Measurements from ENCODE around the gene RPS6KB1. TPM values are rescaled to one million over a fixed set of nuclear protein-coding genes. Genes with fewer than 3 reads are reported as not detected.

RPS6KB1 gene
- total and polyA plus RNA-seq, 9 of the 15 experiments (the other 6 are each of a cell fraction or from before 2014, with no cell fraction given) = 8.8 to 60.7 (median 35.1) TPM

DNA sequence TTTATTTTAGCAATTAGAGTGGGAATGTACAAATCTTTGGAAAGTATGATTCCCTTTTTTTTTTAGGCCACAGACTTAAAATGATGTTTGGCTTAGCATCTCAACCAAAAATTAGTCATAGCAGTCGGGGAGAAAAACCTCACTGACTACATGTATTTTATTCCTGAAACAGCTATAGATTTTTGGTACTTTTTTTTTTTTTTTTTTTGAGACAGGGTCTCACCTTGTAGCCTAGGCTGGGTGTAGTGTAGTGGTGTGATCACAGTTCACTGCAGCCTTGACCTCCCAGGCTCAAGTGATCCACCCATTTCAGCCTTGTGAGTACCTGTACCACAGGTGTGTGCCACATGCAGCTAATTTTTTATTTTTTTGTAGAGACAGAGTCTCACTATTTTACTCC is 48.2 kb downstream of the RPS6KB1 start:
- no peaks in the 10 kb centered on the region for H3K9me3 ChIP-seq (replicated peaks; ENCODE audit: control insufficient read depth, insufficient read depth, low read depth, low read length)
- in situ Hi-C loops (cut with MboI) (no loop called here), intact Hi-C loops (cut with micrococcal nuclease) (no loop called here)
- no peaks in the 10 kb centered on the region for H4K20me1 ChIP-seq (replicated peaks; ENCODE audit: control insufficient read depth, insufficient read depth, low read length)
- H2AFZ ChIP-seq (ENCODE audit: low read depth, low read length) = no peak overlapping the region
- BruUV-seq (replicated peaks) = no TSS peak
- H3K4me2 ChIP-seq (ENCODE audit: insufficient read depth, low read length) = no peak overlapping the region
- no peaks in the 10 kb centered on the region for H3K9me1 ChIP-seq (ENCODE audit: control insufficient read depth, insufficient read depth, low read length)
- peaks cover 64% of the 10 kb centered on the region for H3K36me3 ChIP-seq (ENCODE audit: control insufficient read depth, insufficient read depth, low read length)
- 87% methylated on average over 1 of the region's 1 CpG for WGBS (ENCODE audit: insufficient coverage, low coverage, missing lambda C conversion rate)
- no peak for ATAC-seq
- H3K4me3 ChIP-seq = no peak overlapping the region
- no peak for FAIRE-seq
- no peak for DNase-seq (ENCODE audit: extremely low read depth in 1 of 4, low spot score in 3 of 4)
- TF ChIP-seq HDAC3 (IDR thresholded peaks at IDR 0.05; ENCODE audit: borderline replicate concordance, partially characterized antibody) = no peak
- TF ChIP-seq EZH2 (IDR thresholded peaks at IDR 0.05; ENCODE audit: borderline replicate concordance, low read depth, low read length) = no peak
- no peak for TF ChIP-seq PTBP1 (IDR thresholded peaks at IDR 0.05; ENCODE audit: low read depth, low read length)
- TF ChIP-seq SRSF9 (IDR thresholded peaks at IDR 0.05; ENCODE audit: borderline replicate concordance, low read depth, low read length) = no peak
- TF ChIP-seq ZNF212 (CRISPR knock-in tag; IDR thresholded peaks at IDR 0.05) = no peak
- TF ChIP-seq ZBTB43 (CRISPR knock-in tag; IDR thresholded peaks at IDR 0.05) = no peak
- TF ChIP-seq ILK (tag; IDR thresholded peaks at IDR 0.05; ENCODE audit: borderline replicate concordance, low read depth) = no peak
- TF ChIP-seq ZNF780A (CRISPR knock-in tag; IDR thresholded peaks at IDR 0.05) = no peak
- no peak for TF ChIP-seq SMARCE1 (IDR thresholded peaks at IDR 0.05)
- TF ChIP-seq CBX8 (IDR thresholded peaks at IDR 0.05; ENCODE audit: borderline replicate concordance, extremely low read depth, low read depth, low read length, poor library complexity, severe bottlenecking) = no peak
- no peak for TF ChIP-seq ZNF395 (CRISPR knock-in tag; IDR thresholded peaks at IDR 0.05)
- TF ChIP-seq KLF10 (CRISPR knock-in tag; IDR thresholded peaks at IDR 0.05) = no peak
- no peak for TF ChIP-seq MCM5 (IDR thresholded peaks at IDR 0.05; ENCODE audit: low read depth)
- ChIA-PET POLR2A (no interaction called here), CTCF (ENCODE audit: low intra/inter-chr PET ratio) (no interaction called here)
- no peaks in the 10 kb centered on the region for H3K4me1 ChIP-seq (replicated peaks in 1 of 2; ENCODE audit: control insufficient read depth in 2 of 2, insufficient read depth in 2 of 2, low read length in 2 of 2)
- no peak overlapping the region for H3K27ac ChIP-seq (ENCODE audit: extremely low read depth, low read depth, low read length)
- H3K9ac ChIP-seq (ENCODE audit: insufficient read depth in 1 of 2, low read depth in 2 of 2, low read length in 2 of 2) = no peak overlapping the region
- H3K79me2 ChIP-seq (ENCODE audit: control insufficient read depth, insufficient read depth, low read length) = no peaks in the 10 kb centered on the region
- H3K27me3 ChIP-seq (ENCODE audit: control insufficient read depth in 2 of 2, insufficient read depth in 2 of 2, low read length in 2 of 2) = no peaks in the 10 kb centered on the region
